Neural progenitor cell (in vitro differentiated cells): ENCODE measurements around the gene KANK2.

Experiments
- EZH2 ChIP-seq: fragments of 200-600 bp; sonication (generic); IDR thresholded peaks from 2 replicates; pipeline ENCODE4 v1.6.1; 2017; ENCODE audit warnings: antibody characterized with exemption, mild to moderate bottlenecking, moderate library complexity
- EZH2phosphoT487 ChIP-seq: fragments of 200-600 bp; sonication (generic); IDR thresholded peaks from 2 replicates; pipeline ENCODE4 v1.6.1; 2017; ENCODE audit warnings: antibody characterized with exemption
- TF ChIP-seq, protein P1 (sequence below): fragments of 200-600 bp; sonication (generic); IDR thresholded peaks from 2 replicates; pipeline ENCODE4 v1.5.1; 2017; ENCODE audit warnings: antibody characterized with exemption, mild to moderate bottlenecking

DNA sequence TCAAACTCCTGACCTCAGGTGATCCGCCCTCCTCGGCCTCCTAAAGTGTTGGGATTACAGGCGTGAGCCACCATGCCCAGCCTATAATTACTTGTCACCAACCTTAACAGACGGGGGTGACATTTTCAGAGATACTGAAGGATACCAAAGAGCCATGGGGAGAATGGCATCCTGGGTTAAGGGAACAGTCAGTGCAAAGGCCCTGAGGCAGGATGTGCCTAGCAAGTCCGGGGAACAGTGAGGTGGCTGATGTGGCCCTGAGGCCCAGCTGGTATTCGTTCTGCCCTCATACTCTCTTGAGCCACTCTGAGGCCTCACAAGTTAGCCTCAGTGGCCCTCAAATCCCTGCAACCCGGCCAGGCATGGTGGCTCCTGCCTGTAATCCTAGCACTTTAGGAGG, 27.1 kb upstream of the KANK2 start:
- TF ChIP-seq, protein P1, sequence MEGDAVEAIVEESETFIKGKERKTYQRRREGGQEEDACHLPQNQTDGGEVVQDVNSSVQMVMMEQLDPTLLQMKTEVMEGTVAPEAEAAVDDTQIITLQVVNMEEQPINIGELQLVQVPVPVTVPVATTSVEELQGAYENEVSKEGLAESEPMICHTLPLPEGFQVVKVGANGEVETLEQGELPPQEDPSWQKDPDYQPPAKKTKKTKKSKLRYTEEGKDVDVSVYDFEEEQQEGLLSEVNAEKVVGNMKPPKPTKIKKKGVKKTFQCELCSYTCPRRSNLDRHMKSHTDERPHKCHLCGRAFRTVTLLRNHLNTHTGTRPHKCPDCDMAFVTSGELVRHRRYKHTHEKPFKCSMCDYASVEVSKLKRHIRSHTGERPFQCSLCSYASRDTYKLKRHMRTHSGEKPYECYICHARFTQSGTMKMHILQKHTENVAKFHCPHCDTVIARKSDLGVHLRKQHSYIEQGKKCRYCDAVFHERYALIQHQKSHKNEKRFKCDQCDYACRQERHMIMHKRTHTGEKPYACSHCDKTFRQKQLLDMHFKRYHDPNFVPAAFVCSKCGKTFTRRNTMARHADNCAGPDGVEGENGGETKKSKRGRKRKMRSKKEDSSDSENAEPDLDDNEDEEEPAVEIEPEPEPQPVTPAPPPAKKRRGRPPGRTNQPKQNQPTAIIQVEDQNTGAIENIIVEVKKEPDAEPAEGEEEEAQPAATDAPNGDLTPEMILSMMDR: no peak
- no peak for TF ChIP-seq EZH2
- no peak for TF ChIP-seq EZH2phosphoT487
